Measurements from ENCODE around the gene BTBD18. TPM values are rescaled to one million over a fixed set of nuclear protein-coding genes. Genes with fewer than 3 reads are reported as not detected.

BTBD18 gene
- total and polyA plus RNA-seq, 10 of the 15 experiments (the other 5 are each of a cell fraction or from before 2014, with no cell fraction given), result 0.05 to 0.58 (median 0.19) TPM; not detected in 6

- TF ChIP-seq PKNOX1 (IDR thresholded peaks at IDR 0.05), result peak; percentile 99
- no peak for TF ChIP-seq JUNB (IDR thresholded peaks at IDR 0.05)
- TF ChIP-seq BCL3 (IDR thresholded peaks at IDR 0.05; ENCODE audit: borderline replicate concordance, insufficient read depth, low read depth, low read length, poor library complexity, severe bottlenecking), result peak; percentile 0
- peak; percentile 70; the same call in 1 of the 2 replicates for TF ChIP-seq HDAC2 (IDR thresholded peaks at IDR 0.05)
- peak; percentile 85 for TF ChIP-seq NKRF (conservative IDR thresholded peaks at IDR 0.05)
- TF ChIP-seq SMAD1 (IDR thresholded peaks at IDR 0.05; ENCODE audit: low read depth, partially characterized antibody), result peak; percentile 69
Measured at GRCh38 chr11:57712256-57713150, 39.1 kb downstream of the BTBD18 start, which contains the start of gene TMX2 (continued).
